HCT116 (cell line): ENCODE measurements around the gene ANKRD55. TPM values are rescaled to one million over a fixed set of nuclear protein-coding genes. Genes with fewer than 3 reads are reported as not detected.

Experiments
- ATAC-seq: fragments of 200-7000 bp; cut with Tn5 transposase; 2 replicates; pipeline ENCODE4 v1.9.1; 2020; ENCODE audit warnings: mild to moderate bottlenecking, moderate library complexity
- BruUV-seq: library from RNA; stranded (reverse); fragments of 400-500 nt; replicated peaks from 2 replicates; lab custom pipeline; 2021; lab: Mats Ljungman, UMichigan
- CTCF ChIA-PET: fragments of 300-600 bp; sonication (Branson Sonifier 250); formaldehyde crosslinking; loops from one replicate; lab custom pipeline; 2021; ENCODE audit warnings: antibody characterized with exemption; lab: Charles Lee
- POLR2A ChIA-PET: fragments of 300-600, 350-600 bp; sonication (Branson Sonifier 250); formaldehyde crosslinking; loops from one replicate; lab custom pipeline; 2021; ENCODE audit warnings: antibody characterized with exemption; lab: Charles Lee
- RAD21 ChIA-PET, 2 experiments: fragments of 300-600 bp; sonication (Branson Sonifier 250); formaldehyde crosslinking; loops; one replicate each; lab custom pipeline; 2023; ENCODE audit warnings: low total read pairs in 2 of 2; ENCODE audit not compliant: uncharacterized antibody in 2 of 2, unreplicated experiment in 2 of 2, low non-redundant PET in 1 of 2; lab: Charles Lee
- DNase-seq: peaks from one replicate; pipeline ENCODE4 v3.0.0-alpha.2; 2010; ENCODE audit warnings: low read depth, low spot score
- H2AFZ ChIP-seq: fragments of 200-600 bp; shearing (Covaris generic), sonication (generic); 2 replicates; pipeline ENCODE4 v1.6.1; 2017; ENCODE audit warnings: low read depth, mixed run types, mixed read lengths, antibody characterized with exemption, low read length; ENCODE audit not compliant: poor library complexity, severe bottlenecking
- H3K27ac ChIP-seq: 2 replicates; pipeline ENCODE4 v1.5.1; 2012; ENCODE audit warnings: low read depth, low read length
- H3K27me3 ChIP-seq: fragments of 200-600 bp; sonication (generic); 2 replicates; pipeline ENCODE4 v1.6.1; 2016; ENCODE audit warnings: mixed run types, low read length, mixed read lengths; ENCODE audit not compliant: insufficient read depth
- H3K36me3 ChIP-seq, 2 experiments: fragments of 200-500 bp in 1 of 2; fragments of 200-600 bp in 1 of 2; sonication (Bioruptor generic) in 1 of 2; sonication (generic) in 1 of 2; 2 replicates each; pipeline versions ENCODE4 v1.5.1 to v1.6.1; 2014 to 2016; ENCODE audit warnings: low read length in 2 of 2, inconsistent platforms in 1 of 2, mixed read lengths in 1 of 2, mixed run types in 1 of 2; ENCODE audit not compliant: insufficient read depth in 2 of 2, control insufficient read depth in 1 of 2
- H3K4me1 ChIP-seq, 2 experiments: fragments of 200-600 bp in 1 of 2; sonication (generic) in 1 of 2; 2 replicates each; pipeline versions ENCODE4 v1.5.1 to v1.6.1; 2012 to 2017; ENCODE audit warnings: low read length in 2 of 2, inconsistent platforms in 1 of 2, mild to moderate bottlenecking in 1 of 2, mixed read lengths in 1 of 2, mixed run types in 1 of 2, moderate library complexity in 1 of 2; ENCODE audit not compliant: insufficient read depth in 2 of 2, control insufficient read depth in 1 of 2
- H3K4me2 ChIP-seq: fragments of 200-600 bp; sonication (generic); 2 replicates; pipeline ENCODE4 v1.6.1; 2017; ENCODE audit warnings: mixed run types, low read length, mixed read lengths
- H3K4me3 ChIP-seq, 2 experiments: fragments of 200-600 bp in 1 of 2; sonication (generic) in 1 of 2; replicated peaks in 1 of 2; 2 replicates each; pipeline ENCODE4 v1.5.1; 2011 to 2016; ENCODE audit warnings: low read length in 2 of 2, control low read depth in 1 of 2, low read depth in 1 of 2, mild to moderate bottlenecking in 1 of 2, mixed read lengths in 1 of 2, mixed run types in 1 of 2
- H3K79me2 ChIP-seq: fragments of 200-600 bp; sonication (generic); 2 replicates; pipeline ENCODE4 v1.6.1; 2017; ENCODE audit warnings: mild to moderate bottlenecking, mixed run types, low read length, moderate library complexity, mixed read lengths; ENCODE audit not compliant: insufficient read depth
- H3K9ac ChIP-seq: fragments of 200-600 bp; sonication (generic); 2 replicates; pipeline ENCODE4 v1.6.1; 2016; ENCODE audit warnings: low read length, mixed read lengths
- H3K9me2 ChIP-seq: fragments of 200-600 bp; sonication (generic), shearing (Covaris generic); 2 replicates; pipeline ENCODE4 v1.6.1; 2017; ENCODE audit warnings: mixed run types, mild to moderate bottlenecking, moderate library complexity; ENCODE audit not compliant: insufficient read depth
- H3K9me3 ChIP-seq, 2 experiments: fragments of 200-500 bp in 1 of 2; fragments of 200-600 bp in 1 of 2; sonication (Bioruptor generic) in 1 of 2; sonication (generic) in 1 of 2; 2 replicates each; pipeline ENCODE4 v1.6.1; 2014 to 2017; ENCODE audit warnings: low read length in 2 of 2, mixed read lengths in 2 of 2, inconsistent platforms in 1 of 2, low read depth in 1 of 2, mild to moderate bottlenecking in 1 of 2, mixed run types in 1 of 2, moderate library complexity in 1 of 2; ENCODE audit not compliant: control insufficient read depth in 1 of 2, insufficient read depth in 1 of 2
- H4K20me1 ChIP-seq: fragments of 200-600 bp; sonication (generic), shearing (Covaris generic); 2 replicates; pipeline ENCODE4 v1.6.1; 2017; ENCODE audit warnings: mixed run types, mild to moderate bottlenecking, moderate library complexity; ENCODE audit not compliant: insufficient read depth
- CBX3 ChIP-seq: IDR thresholded peaks from 2 replicates; pipeline ENCODE4 v1.6.1; 2012; ENCODE audit warnings: low read depth
- CEBPB ChIP-seq: IDR thresholded peaks from 2 replicates; pipeline ENCODE4 v1.6.1; 2012; ENCODE audit warnings: low read depth
- EGR1 ChIP-seq: IDR thresholded peaks from 2 replicates; pipeline ENCODE4 v1.6.1; 2012; ENCODE audit warnings: low read depth
- EZH2 ChIP-seq: fragments of 200-600 bp; sonication (generic); IDR thresholded peaks from 2 replicates; pipeline ENCODE4 v1.6.1; 2017; ENCODE audit warnings: antibody characterized with exemption, mixed run types
- FOSL1 ChIP-seq: IDR thresholded peaks from 2 replicates; pipeline ENCODE4 v1.6.1; 2012; ENCODE audit warnings: low read depth
- JUND ChIP-seq: IDR thresholded peaks from 2 replicates; pipeline ENCODE4 v1.6.1; 2012
- RAD21 ChIP-seq: IDR thresholded peaks from 2 replicates; pipeline ENCODE4 v1.6.1; 2012; ENCODE audit warnings: low read depth, mild to moderate bottlenecking
- SP1 ChIP-seq: IDR thresholded peaks from 2 replicates; pipeline ENCODE4 v1.6.1; 2012; ENCODE audit warnings: low read depth
- YY1 ChIP-seq: IDR thresholded peaks from 2 replicates; pipeline ENCODE4 v1.6.1; 2011; ENCODE audit warnings: low read length, low read depth, moderate library complexity, mild to moderate bottlenecking; ENCODE audit not compliant: insufficient replicate concordance; ENCODE audit errors: extremely low read depth
- ZFX ChIP-seq: fragments of 450-650 bp; IDR thresholded peaks from 2 replicates; pipeline ENCODE4 v1.6.1; 2017
- intact Hi-C: fragments of 100-400 bp; cut with micrococcal nuclease; formaldehyde crosslinking; loops from 2 replicates; pipeline ENCODE4 v1.10.0; 2022
- total RNA-seq: library from RNA; stranded (reverse); gene quantifications from one replicate; pipeline ENCODE4 v1.2.1, GENCODE V29; 2021; ENCODE audit not compliant: unreplicated experiment
- TF ChIP-seq, protein P1 (sequence below): IDR thresholded peaks from 2 replicates; pipeline ENCODE4 v1.6.1; 2012; ENCODE audit warnings: low read depth
- TF ChIP-seq, protein P2 (sequence below): IDR thresholded peaks from 2 replicates; pipeline ENCODE4 v1.6.1; 2011; ENCODE audit warnings: mild to moderate bottlenecking, low read length, moderate library complexity; ENCODE audit not compliant: insufficient replicate concordance; ENCODE audit errors: extremely low read depth
- TF ChIP-seq, protein P3 (sequence below), 3 experiments: fragments of 200-600 bp in 1 of 3; sonication (generic) in 1 of 3; IDR thresholded peaks in 2 of 3; conservative IDR thresholded peaks in 1 of 3; 2 replicates each; pipeline ENCODE4 v1.5.1; 2012 to 2017; ENCODE audit warnings: low read depth in 2 of 3, low read length in 2 of 3, antibody characterized with exemption in 1 of 3, borderline replicate concordance in 1 of 3, control low read depth in 1 of 3, mild to moderate bottlenecking in 1 of 3, mixed read lengths in 1 of 3, mixed run types in 1 of 3, moderate library complexity in 1 of 3; ENCODE audit not compliant: insufficient read depth in 1 of 3

ANKRD55 gene
- total RNA-seq, 1 experiment from 2014 or later = not detected

DNA sequence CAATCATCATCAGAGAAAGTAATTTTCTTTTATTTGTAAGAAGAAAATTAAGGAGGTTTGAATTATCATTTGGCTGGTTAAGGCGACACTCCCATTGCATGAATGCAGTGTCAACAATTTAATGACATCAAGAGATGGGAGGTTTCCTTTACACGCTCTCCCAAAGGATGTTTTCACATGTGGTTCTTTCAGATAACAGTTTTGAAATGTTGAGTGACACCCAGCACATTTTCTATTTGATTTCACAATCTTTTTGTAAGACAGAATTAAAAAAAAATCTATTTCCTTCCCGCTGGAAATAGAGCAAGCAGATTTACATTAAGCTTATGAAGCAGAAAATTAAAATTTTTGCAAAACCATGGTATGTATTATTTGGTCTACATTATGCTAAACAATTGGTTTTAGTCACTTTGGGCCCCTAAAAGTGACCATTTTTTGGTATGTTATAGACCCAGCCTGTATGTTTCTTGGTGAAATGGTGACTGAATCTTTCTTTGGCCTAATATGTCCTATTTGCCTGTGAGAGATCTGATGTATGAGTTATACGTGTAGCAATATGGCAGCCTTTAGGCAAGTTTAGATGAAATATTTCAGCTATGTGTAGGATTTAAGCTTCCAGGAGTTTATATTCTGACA is 18.9 kb upstream of the ANKRD55 start:
- POLR2A ChIA-PET = interaction anchor here (0.6 kb wide), 1 partner anchor 15 kb away, joined by 3 read pairs; no protein-coding TSS in a partner anchor
- no peak for DNase-seq
- intact Hi-C loops = no loop called here
- H3K9me3 ChIP-seq = no peaks in the 10 kb centered on the region
- no peaks in the 10 kb centered on the region for H3K9me2 ChIP-seq
- no peaks in the 10 kb centered on the region for H3K4me1 ChIP-seq
- no peak overlapping the region for H3K4me3 ChIP-seq
- no peaks in the 10 kb centered on the region for H3K79me2 ChIP-seq
- no peaks in the 10 kb centered on the region for H4K20me1 ChIP-seq
- H3K9ac ChIP-seq = no peak overlapping the region
- BruUV-seq = no TSS peak
- RAD21 ChIA-PET = no interaction called here
- H2AFZ ChIP-seq = no peak overlapping the region
- H3K27ac ChIP-seq = no peak overlapping the region
- no peak overlapping the region for H3K4me2 ChIP-seq
- ATAC-seq = no peak
- H3K27me3 ChIP-seq = no peaks in the 10 kb centered on the region
- CTCF ChIA-PET = no interaction called here
- no peaks in the 10 kb centered on the region for H3K36me3 ChIP-seq
- TF ChIP-seq EZH2 = no peak
- TF ChIP-seq ZFX = no peak
- no peak for TF ChIP-seq RAD21

DNA sequence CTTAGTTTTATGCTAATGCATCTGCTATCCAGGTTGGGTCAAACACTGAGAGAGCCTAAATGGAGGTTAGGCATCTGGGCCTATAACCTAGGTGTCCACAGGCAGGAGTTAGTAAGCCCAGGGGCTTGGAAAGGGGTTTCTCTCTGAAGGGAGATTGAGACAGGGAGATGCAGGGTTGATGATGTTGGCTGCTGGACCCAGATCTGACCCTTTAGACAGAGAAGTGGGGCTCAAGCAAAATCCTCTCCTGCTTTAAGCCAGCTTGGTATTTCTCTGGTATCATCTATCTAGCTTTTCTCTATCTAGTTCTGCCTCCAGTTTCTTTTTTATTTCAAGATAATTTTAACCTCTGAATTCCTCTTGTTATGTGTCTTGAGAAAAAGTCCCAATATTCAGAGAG is 18.3 kb upstream of the ANKRD55 start:
- H4K20me1 ChIP-seq = no peaks in the 10 kb centered on the region
- BruUV-seq = no TSS peak
- ChIA-PET CTCF (no interaction called here), POLR2A (no interaction called here), RAD21 (no interaction called here)
- no peak overlapping the region for H2AFZ ChIP-seq
- H3K9me2 ChIP-seq = no peaks in the 10 kb centered on the region
- no peaks in the 10 kb centered on the region for H3K79me2 ChIP-seq
- no peak overlapping the region for H3K9ac ChIP-seq
- DNase-seq (no peak), ATAC-seq (no peak)
- H3K36me3 ChIP-seq = no peaks in the 10 kb centered on the region
- H3K4me2 ChIP-seq = no peak overlapping the region
- H3K9me3 ChIP-seq = no peaks in the 10 kb centered on the region
- H3K27me3 ChIP-seq = no peaks in the 10 kb centered on the region
- no peak overlapping the region for H3K27ac ChIP-seq
- intact Hi-C loops = no loop called here
- no peaks in the 10 kb centered on the region for H3K4me1 ChIP-seq
- H3K4me3 ChIP-seq = no peak overlapping the region
- TF ChIP-seq, protein P1, sequence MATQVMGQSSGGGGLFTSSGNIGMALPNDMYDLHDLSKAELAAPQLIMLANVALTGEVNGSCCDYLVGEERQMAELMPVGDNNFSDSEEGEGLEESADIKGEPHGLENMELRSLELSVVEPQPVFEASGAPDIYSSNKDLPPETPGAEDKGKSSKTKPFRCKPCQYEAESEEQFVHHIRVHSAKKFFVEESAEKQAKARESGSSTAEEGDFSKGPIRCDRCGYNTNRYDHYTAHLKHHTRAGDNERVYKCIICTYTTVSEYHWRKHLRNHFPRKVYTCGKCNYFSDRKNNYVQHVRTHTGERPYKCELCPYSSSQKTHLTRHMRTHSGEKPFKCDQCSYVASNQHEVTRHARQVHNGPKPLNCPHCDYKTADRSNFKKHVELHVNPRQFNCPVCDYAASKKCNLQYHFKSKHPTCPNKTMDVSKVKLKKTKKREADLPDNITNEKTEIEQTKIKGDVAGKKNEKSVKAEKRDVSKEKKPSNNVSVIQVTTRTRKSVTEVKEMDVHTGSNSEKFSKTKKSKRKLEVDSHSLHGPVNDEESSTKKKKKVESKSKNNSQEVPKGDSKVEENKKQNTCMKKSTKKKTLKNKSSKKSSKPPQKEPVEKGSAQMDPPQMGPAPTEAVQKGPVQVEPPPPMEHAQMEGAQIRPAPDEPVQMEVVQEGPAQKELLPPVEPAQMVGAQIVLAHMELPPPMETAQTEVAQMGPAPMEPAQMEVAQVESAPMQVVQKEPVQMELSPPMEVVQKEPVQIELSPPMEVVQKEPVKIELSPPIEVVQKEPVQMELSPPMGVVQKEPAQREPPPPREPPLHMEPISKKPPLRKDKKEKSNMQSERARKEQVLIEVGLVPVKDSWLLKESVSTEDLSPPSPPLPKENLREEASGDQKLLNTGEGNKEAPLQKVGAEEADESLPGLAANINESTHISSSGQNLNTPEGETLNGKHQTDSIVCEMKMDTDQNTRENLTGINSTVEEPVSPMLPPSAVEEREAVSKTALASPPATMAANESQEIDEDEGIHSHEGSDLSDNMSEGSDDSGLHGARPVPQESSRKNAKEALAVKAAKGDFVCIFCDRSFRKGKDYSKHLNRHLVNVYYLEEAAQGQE = no peak
- TF ChIP-seq SP1 = no peak
- TF ChIP-seq FOSL1 = no peak
- TF ChIP-seq CEBPB = no peak
- TF ChIP-seq, protein P2, sequence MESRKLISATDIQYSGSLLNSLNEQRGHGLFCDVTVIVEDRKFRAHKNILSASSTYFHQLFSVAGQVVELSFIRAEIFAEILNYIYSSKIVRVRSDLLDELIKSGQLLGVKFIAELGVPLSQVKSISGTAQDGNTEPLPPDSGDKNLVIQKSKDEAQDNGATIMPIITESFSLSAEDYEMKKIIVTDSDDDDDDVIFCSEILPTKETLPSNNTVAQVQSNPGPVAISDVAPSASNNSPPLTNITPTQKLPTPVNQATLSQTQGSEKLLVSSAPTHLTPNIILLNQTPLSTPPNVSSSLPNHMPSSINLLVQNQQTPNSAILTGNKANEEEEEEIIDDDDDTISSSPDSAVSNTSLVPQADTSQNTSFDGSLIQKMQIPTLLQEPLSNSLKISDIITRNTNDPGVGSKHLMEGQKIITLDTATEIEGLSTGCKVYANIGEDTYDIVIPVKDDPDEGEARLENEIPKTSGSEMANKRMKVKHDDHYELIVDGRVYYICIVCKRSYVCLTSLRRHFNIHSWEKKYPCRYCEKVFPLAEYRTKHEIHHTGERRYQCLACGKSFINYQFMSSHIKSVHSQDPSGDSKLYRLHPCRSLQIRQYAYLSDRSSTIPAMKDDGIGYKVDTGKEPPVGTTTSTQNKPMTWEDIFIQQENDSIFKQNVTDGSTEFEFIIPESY = no peak
- TF ChIP-seq YY1 = no peak
- no peak for TF ChIP-seq CBX3
- no peak for TF ChIP-seq EGR1
- no peak for TF ChIP-seq JUND
- TF ChIP-seq, protein P3, sequence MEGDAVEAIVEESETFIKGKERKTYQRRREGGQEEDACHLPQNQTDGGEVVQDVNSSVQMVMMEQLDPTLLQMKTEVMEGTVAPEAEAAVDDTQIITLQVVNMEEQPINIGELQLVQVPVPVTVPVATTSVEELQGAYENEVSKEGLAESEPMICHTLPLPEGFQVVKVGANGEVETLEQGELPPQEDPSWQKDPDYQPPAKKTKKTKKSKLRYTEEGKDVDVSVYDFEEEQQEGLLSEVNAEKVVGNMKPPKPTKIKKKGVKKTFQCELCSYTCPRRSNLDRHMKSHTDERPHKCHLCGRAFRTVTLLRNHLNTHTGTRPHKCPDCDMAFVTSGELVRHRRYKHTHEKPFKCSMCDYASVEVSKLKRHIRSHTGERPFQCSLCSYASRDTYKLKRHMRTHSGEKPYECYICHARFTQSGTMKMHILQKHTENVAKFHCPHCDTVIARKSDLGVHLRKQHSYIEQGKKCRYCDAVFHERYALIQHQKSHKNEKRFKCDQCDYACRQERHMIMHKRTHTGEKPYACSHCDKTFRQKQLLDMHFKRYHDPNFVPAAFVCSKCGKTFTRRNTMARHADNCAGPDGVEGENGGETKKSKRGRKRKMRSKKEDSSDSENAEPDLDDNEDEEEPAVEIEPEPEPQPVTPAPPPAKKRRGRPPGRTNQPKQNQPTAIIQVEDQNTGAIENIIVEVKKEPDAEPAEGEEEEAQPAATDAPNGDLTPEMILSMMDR (IDR thresholded peaks at IDR 0.05 in 2 of 3, conservative IDR thresholded peaks at IDR 0.05 in 1 of 3; ENCODE audit: borderline replicate concordance in 1 of 3, insufficient read depth in 1 of 3, low read depth in 2 of 3, low read length in 2 of 3) = no peak
